GM06990 (cell line): ENCODE measurements around the gene RAB3D.

Experiments
- DNase-seq: peaks from one replicate; pipeline ENCODE4 v3.0.0-alpha.2; 2011; ENCODE audit not compliant: insufficient read length; ENCODE audit errors: extremely low read depth
- H3K27me3 ChIP-seq: replicated peaks from 2 replicates; pipeline ENCODE4 v1.6.0; 2011; ENCODE audit warnings: low read length; ENCODE audit not compliant: control insufficient read depth, insufficient read depth
- H3K36me3 ChIP-seq: 2 replicates; pipeline ENCODE4 v1.5.1; 2011; ENCODE audit warnings: low read length; ENCODE audit not compliant: control insufficient read depth, insufficient read depth
- H3K4me3 ChIP-seq: replicated peaks from 2 replicates; pipeline ENCODE4 v1.5.1; 2011; ENCODE audit warnings: low read depth, mild to moderate bottlenecking, control low read depth, low read length
- CTCF ChIP-seq: IDR thresholded peaks from 2 replicates; pipeline ENCODE4 v1.5.1; 2011; ENCODE audit warnings: low read length, control low read depth, mild to moderate bottlenecking, inconsistent platforms; ENCODE audit not compliant: insufficient read depth, poor library complexity, severe bottlenecking

The RAB3D gene

DNA sequence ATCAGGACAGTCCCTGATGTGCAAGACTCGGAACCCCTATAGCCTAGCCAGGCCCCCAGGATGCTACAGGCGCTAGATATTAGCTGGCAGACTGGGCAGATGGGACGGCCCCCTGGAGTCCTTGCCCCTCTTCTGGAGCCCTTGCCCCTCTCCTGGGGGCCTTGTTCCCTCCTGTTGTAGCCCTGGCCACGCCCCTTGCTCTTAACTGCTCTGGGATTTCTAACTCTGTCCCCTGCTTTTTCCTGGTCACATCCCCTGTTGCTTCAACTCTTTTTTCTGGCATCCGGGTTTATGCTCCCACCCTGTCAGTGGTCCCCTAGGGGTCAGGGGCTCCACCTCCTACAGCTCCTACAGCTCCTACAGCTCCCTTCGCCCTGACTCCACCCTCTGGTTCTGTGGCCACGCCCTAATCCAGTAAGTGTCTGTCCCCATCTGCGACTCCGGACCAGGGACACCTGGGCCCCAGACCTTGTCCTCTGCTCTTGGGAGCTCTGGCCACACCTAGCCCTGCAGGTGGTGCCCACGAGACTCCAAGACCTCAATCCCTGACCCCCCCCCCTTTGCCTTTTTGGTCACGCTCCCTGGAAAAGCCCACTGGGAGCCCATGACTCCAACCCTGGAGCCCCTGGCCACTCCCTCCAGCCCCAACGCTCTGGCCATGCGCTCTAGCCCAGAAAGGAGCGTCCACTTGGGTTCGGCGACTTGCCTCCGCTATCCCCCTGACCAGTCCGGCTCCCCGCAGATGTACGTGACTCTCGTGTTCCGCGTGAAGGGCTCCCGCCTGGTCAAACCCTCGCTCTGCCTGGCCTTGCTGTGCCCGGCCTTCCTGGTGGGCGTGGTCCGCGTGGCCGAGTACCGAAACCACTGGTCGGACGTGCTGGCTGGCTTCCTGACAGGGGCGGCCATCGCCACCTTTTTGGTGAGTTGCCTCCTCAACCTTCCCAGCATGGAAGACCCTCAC is 22.6 kb upstream of the RAB3D start:
- Histone ChIP-seq H3K4me3 (no peak overlapping the region), H3K36me3 (peaks cover 3% of the 10 kb centered on the region; the same call in 1 of the 2 replicates), H3K27me3 (no peaks in the 10 kb centered on the region)
- DNase-seq, result no peak
- no peak for TF ChIP-seq CTCF

GRCh38 chr19:11361037-11361770 is 21.7 kb upstream of the RAB3D start:
- Histone ChIP-seq H3K36me3 (peaks cover 3% of the 10 kb centered on the region; the same call in 1 of the 2 replicates), H3K27me3 (no peaks in the 10 kb centered on the region), H3K4me3 (no peak overlapping the region)
- TF ChIP-seq CTCF, result no peak
- DNase-seq, result no peak

DNA sequence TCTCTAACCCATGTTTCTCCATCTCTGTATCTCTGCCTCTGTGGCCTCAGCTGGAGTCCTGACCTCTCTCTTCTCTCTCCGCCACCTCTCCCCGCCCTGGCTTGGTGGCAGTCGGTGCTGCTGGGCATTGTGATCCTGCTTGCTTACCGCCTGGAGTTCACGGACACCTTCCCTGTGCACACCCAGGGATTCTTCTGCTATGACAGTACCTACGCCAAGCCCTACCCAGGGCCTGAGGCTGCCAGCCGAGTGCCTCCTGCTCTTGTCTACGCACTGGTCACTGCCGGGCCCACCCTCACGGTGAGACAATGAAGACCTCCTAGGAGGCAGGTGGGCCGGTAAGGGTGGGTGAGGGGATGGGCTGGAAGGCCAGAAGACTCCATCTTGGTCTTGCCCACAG is 20.0 kb upstream of the RAB3D start:
- Histone ChIP-seq H3K27me3 (no peaks in the 10 kb centered on the region; the same call in 1 of the 2 replicates), H3K36me3 (no peaks in the 10 kb centered on the region), H3K4me3 (no peak overlapping the region)
- TF ChIP-seq CTCF, result no peak
- DNase-seq, result no peak

- Histone ChIP-seq H3K4me3 (no peak overlapping the region), H3K36me3 (no peaks in the 10 kb centered on the region), H3K27me3 (no peaks in the 10 kb centered on the region; the same call in 1 of the 2 replicates)
- TF ChIP-seq CTCF, result no peak
- DNase-seq, result no peak
These were observed 17.5 kb upstream of the RAB3D start for GRCh38 chr19:11356676-11357550.

GRCh38 chr19:11356074-11356397 is 16.6 kb upstream of the RAB3D start:
- H3K4me3 ChIP-seq, result no peak overlapping the region
- DNase-seq, result no peak
- H3K27me3 ChIP-seq, result no peaks in the 10 kb centered on the region; the same call in 1 of the 2 replicates
- no peak for TF ChIP-seq CTCF
- H3K36me3 ChIP-seq, result no peaks in the 10 kb centered on the region
